ENCODE measurements around the gene TMEM128.

GRCh38 chr4:4249866-4250265 is 1.8 kb upstream of the TMEM128 start:
- TF ChIP-seq, protein P1, sequence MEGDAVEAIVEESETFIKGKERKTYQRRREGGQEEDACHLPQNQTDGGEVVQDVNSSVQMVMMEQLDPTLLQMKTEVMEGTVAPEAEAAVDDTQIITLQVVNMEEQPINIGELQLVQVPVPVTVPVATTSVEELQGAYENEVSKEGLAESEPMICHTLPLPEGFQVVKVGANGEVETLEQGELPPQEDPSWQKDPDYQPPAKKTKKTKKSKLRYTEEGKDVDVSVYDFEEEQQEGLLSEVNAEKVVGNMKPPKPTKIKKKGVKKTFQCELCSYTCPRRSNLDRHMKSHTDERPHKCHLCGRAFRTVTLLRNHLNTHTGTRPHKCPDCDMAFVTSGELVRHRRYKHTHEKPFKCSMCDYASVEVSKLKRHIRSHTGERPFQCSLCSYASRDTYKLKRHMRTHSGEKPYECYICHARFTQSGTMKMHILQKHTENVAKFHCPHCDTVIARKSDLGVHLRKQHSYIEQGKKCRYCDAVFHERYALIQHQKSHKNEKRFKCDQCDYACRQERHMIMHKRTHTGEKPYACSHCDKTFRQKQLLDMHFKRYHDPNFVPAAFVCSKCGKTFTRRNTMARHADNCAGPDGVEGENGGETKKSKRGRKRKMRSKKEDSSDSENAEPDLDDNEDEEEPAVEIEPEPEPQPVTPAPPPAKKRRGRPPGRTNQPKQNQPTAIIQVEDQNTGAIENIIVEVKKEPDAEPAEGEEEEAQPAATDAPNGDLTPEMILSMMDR (optimal IDR thresholded peaks at IDR 0.05 in 1 of 3, IDR thresholded peaks at IDR 0.05 in 1 of 3, conservative IDR thresholded peaks at IDR 0.05 in 1 of 3; ENCODE audit: extremely low read depth in 1 of 3, insufficient read depth in 2 of 3, low read length in 3 of 3) = no peak
- TF ChIP-seq EZH2 (IDR thresholded peaks at IDR 0.05; ENCODE audit: low read length) = no peak

Data from keratinocyte (primary cell).